DMS114 treated with DMSO at 0.1 percent for 48 hours (cell line): ENCODE measurements around the gene MZB1.
"Not testable (repeated sequence)": the region's sequence is repeated elsewhere in the genome, so short reads cannot be mapped to it uniquely, and the experiment has no call there.

Experiments
- DNase-seq: peaks from one replicate; lab custom pipeline; 2025; ENCODE audit not compliant: unreplicated experiment; lab: John Stamatoyannopoulos, UW

MZB1 gene

GRCh38 chr5:139392678-139393496, 3.2 kb upstream of the MZB1 start:
- peak; percentile 58 for DNase-seq

DNA sequence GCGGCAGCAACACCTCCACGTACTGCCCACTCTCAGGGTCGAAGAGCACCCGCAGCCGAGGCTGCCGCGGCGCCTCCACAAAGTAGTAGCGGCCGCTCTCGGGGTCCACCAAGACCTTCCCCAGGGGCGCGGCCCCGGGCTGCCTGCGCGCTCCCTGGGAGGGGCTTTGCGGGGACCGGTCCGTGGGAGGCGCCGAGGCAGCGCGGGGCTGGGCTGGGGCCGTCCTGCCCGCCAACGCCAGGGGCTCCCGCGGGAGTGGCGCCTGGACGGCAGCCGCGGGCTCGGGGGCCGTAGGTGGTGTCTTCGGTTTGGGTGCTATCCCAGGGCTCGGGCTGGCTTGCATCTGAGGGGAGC, 2.6 kb upstream of the MZB1 start:
- no peak for DNase-seq

GRCh38 chr5:139391570-139392323, 2.0 kb upstream of the MZB1 start:
- DNase-seq = no peak

DNA sequence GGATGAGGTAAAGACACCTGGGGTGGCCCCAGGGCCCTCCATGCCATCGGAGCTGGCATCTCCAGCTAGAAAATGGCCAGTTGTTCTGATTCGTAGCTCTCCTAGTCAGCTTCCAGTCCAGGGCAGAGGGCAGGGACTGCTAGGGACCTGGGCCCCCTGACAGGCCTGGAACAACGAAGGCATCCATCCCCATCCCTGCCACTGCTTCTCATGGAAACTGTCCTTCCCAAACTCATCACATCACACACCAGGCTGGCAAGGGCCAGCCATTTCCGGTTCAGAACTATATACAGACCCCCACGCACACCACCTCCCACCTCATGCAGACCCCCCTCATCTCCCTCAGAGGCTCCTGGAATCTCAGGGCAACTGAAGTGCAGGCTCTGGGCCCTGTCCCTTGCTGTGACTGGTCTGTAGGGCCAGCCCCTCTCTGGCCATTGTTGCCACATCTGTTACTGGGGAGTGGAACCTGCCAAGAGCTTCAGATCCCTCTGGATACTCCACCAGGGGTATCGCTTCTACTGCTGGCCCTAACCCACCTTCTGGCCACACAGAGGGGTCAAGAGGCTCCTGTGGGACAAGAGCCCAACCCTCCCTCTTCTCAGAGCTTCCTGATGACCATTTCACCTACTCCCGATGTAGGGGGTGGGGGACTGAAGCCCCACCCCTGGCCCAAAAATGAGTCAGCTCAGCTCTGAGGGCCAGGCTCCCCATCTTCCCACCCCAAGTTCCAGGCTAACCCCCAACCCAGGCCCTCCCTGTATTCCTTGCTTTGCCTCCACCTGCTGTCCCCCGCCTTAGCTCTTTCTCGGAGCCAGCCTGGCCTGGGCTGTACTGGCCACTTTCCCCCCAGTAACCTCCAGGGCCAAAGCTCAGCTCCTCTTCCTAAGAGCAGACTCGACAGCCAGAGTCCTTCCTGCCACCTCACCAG, 1.2 kb upstream of the MZB1 start:
- DNase-seq = no peak

- no peak for DNase-seq
Measured at GRCh38 chr5:139388198-139388821, 1.4 kb downstream of the MZB1 start.

DNA sequence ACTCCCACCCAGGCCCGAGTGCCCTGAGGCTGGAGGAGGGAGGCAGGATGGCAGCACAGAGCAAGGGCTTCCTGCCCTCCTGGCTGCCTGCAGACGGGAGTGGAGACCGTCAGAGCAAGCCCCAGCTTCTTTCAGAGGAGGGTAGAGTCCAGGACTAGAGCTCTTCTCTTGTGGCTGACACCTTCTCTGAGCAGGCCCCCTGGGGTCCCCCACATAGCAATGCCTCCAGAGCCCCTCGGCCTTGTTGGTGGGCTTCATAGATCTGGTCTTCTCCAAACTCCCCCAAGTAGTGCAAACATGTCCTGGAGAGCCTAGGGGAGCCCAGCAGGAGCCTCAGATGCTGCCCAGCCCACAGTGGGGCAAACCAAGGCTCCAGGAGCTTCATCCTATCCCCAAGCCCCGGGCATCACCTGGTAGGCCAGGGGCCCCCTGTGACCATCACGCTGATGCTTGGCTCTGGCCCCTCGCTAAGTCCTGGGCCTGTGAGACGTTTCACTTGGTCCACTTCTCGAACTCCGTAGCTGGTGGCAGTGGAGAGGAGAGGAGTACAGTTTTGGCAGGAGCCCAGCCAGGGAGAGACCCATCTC, 2.0 kb downstream of the MZB1 start:
- DNase-seq = no peak

DNA sequence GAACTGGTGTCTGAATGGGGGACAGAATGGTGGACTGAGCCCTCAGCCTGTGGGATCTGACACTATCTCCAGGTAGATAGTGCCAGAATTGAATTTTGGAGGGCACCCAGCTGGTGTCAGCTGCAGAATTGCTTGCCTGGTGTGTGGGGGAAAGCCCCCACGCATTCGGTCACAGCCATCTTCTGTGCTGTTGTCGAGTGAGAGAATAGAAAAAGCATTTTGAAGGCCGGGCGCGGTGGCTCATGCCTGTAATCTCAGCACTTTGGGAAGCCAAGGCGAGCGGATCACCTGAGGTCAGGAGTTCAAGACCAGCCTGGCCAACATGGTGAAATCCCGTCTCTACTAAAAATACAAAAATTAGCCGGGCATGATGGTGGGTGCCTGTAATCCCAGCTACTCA, 2.8 kb downstream of the MZB1 start:
- DNase-seq = not testable (repeated sequence)

DNA sequence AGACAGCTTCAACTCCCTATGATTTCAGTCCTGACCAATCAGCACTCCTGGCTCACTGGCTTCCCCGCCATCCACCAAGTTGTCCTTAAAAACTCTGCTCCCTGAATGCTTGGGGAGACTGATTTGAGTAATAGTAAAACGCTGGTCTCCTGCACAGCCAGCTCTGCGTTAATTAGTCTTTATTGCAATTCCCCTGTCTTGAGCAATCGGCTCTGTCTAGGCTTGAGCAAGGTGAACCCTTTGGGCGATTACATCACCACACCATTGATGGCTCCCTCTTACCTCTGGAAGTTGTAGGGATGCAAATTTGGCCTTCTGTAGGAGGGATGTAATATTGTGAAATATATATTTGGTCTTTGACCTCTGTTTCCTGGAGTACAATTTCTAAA, 3.7 kb downstream of the MZB1 start:
- DNase-seq = no peak

DNA sequence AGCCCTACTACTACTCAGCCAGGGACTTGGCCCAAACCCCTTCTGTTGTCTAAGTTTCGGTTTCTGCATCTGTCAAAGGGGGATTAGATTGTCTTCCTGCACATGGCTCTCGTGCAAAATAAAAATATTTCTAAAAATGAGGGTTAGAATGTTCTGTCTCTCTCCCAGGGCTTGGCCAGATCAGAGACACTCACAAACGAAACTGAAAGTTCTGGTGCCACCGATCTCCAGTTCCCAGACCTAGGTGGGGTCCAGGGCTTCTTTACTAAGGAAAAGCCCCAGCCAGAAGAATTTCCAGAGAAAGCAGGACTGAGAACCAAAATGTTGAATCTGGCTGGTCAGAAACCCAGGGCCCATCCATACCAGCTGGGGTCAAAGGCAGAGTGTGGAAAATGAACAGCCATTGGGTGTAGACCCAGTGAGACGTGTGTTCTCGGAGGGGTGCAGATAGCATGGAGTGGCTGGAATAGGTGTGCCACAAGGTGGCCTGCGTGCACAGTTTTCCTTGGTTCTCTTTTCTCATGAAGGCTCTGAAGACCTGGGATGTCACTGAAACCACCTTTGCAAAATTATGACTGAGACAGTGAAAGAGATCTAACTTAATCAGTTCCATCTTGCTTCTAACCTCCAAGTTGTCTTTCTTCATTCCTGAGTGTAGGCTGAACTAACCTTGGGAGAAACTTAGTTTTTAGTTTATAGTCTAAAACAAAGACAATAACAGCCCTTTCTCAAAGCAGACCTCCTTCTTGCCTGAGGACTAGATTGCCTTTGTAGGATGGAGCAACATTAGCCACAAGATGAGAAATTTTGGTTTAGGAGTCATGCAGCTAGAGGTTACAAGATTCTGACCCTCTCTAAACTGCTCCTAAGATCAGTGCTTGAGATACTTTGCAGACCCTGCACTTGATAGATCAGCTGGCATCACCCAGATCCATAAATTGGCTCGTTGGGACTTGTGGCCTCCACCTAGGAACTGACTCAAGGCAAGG, 4.4 kb downstream of the MZB1 start:
- no peak for DNase-seq

DNA sequence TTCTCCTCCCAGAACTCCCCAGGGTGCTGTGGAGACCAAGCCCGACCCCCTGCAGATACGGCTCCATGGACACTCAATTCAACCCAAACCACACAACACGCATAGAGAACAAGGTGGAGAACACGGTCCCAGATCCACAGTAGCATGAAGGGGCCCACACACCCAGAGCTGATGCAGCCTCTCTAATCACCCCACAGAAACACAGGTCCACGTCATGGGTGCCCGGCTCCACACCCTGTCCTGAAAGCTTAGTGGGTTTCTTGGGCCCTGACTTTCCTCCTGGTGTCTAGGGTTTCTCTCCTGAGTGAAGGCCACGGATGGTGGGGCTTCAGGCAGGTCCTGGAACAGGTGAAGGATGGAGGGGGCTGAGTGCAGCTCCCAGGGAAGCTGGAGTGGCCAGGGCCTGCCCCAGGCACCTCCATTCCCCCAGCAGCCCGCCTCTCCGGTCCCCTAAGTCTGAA, 5.1 kb downstream of the MZB1 start:
- no peak for DNase-seq

GRCh38 chr5:139383993-139384590, 5.6 kb downstream of the MZB1 start:
- DNase-seq = no peak

- DNase-seq = no peak
Measured at GRCh38 chr5:139383275-139383992, 6.3 kb downstream of the MZB1 start, which contains the start of gene SLC23A1. Gene SLC23A1 (minus strand): TSS chr5:139383297. CDS start chr5:139383253, 44 bp downstream.

DNA sequence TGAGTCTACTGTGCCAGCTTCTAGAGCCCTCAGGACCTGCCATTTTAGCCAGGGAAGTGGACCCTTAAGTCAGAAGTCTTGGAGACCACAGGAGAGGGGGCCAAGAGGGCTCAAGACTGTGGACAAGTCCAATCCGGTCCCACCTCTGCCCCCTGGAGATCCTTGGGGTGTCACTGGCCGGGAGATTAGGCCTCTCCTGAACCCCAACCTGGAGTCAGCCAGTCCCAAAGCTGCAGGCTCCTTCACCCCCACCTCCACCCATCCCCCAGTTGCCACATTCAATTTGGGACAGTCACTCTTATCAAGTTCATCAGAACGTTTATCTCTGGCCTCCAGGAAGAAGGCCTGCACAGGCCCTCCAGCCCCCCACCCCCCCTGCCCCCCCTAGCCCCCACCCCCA, 6.9 kb downstream of the MZB1 start:
- DNase-seq = no peak

DNA sequence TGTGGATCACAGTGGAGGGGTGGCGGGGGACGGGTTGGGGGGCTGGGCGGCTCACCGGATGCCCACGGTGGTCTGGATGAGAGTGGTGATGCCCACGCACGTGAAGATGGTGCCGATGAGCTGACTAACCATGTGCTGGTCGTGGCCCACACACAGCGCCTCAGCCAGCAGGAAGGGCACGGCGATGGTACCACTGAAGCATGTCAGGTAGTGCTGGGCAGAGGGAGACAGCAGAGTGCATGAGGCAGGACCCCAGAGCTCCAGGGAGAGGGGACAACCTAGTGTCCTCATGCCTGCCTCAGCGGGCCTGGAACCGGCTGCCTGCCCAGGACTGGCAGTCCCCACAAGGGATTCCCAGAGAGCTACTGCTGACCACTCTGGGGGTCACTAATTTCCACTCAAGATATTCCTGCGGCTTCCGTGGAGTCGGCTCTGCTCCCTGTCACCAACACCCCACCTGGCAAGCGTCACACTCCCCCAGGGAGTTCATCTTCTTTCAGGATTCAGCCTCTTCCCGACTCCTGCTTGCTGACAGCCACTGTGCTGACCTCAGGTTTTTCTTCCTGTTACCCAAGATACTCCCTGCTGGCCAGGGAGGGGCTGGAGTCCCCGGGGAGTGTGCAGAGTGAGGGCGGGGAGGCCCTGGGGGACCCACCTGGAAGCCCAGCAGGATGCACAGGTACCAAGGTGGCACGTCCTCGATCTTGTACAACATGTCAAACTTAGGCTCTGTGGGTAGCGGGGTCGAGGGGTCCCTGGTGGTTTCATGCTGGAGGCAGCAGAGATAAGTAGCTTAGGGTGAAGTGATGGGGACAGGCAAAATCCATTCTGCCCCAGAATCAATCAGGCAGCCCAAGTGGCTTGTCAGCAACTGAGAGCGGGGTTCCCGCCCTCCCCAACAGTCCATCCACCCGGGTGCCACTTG, 7.6 kb downstream of the MZB1 start:
- DNase-seq = no peak

DNA sequence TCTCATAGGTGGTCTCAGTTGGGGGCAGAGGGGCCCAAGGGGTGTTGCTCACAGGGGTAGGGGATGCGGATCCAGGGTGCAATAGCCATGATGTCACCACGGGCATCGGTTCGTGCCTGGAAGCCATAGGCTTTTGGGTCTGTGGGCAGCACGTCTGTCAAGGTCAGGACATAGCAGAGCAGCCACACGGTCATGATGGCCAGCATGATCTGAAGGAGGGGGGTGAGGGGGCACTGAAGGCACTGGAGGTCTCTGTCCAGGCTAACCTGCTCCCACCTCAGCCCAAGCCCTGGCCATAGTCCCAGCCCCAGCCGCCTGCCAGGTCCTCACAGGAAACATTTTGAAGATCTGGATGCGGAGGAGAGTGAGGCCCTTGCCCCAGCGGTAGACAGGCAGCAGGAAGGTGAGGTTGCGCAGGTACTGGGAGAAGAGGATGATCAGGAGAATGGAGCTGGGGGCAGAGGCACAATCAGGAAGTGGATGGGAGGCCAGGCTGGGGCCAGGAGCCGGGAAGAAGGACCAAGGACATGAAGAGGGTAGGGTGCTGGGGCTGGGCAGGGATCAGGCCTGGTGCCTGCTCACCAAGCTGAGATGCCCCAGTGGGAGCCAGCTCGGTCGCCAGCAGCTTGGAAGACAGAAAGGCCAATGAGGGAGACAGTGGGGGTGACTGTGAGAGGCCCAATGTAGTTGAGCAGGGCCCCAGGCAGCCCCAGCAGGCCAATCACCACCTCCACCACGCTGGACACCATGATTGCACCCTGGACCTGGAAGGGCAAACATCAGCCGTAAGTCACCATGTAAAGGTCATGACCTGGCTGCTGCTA, 9.9 kb downstream of the MZB1 start:
- no peak for DNase-seq

DNA sequence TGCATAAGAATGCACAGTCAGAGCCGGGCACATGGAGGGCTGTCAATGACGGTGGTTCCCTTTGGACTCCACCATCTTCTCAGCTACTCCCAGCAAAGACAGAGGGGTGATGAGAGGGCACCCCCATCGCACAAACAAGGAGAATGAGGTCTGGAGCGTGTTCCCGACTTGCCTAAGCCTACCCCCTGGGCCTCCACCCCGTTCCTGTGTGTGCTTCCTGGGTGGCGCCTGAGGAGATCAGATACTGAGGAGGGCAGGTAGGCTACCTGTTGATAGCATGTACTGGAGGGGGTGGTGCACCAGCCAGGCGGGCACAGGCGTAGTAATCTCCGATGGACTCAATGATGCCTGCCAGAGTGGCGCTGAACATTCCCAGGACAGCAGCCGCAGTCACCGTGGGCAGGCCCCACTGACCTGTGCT, 10.8 kb downstream of the MZB1 start:
- no peak for DNase-seq
